DOHH2 (cell line): ENCODE data around the gene CDH22.

ENCODE experiments used
- H3F3A ChIP-seq: fragments of 200-600 bp; sonication (generic), shearing (Covaris generic); 2 replicates; pipeline ENCODE4 v1.6.0; 2016; ENCODE audit warnings: antibody characterized with exemption, mild to moderate bottlenecking; ENCODE audit not compliant: control insufficient read depth, insufficient read depth
- H3K27ac ChIP-seq: fragments of 200-600 bp; sonication (generic); 2 replicates; pipeline ENCODE4 v1.5.1; 2014; ENCODE audit warnings: low read depth, mild to moderate bottlenecking, low read length, moderate library complexity
- H3K27me3 ChIP-seq: fragments of 200-600 bp; sonication (generic); 2 replicates; pipeline ENCODE4 v1.6.1; 2014; ENCODE audit warnings: mild to moderate bottlenecking, low read length, mixed read lengths; ENCODE audit not compliant: control insufficient read depth
- H3K36me3 ChIP-seq: fragments of 200-600 bp; sonication (generic); 2 replicates; pipeline ENCODE4 v1.6.1; 2014; ENCODE audit warnings: mild to moderate bottlenecking, low read length, moderate library complexity, mixed read lengths; ENCODE audit not compliant: control insufficient read depth
- H3K4me1 ChIP-seq: fragments of 200-600 bp; sonication (generic); 2 replicates; pipeline ENCODE4 v1.6.1; 2014; ENCODE audit warnings: mild to moderate bottlenecking, low read length, mixed read lengths; ENCODE audit not compliant: control insufficient read depth
- H3K4me2 ChIP-seq: fragments of 200-600 bp; sonication (generic); 2 replicates; pipeline ENCODE4 v1.6.0; 2014; ENCODE audit warnings: mild to moderate bottlenecking, low read length, moderate library complexity
- H3K4me3 ChIP-seq: fragments of 200-600 bp; sonication (generic); 2 replicates; pipeline ENCODE4 v1.5.1; 2014; ENCODE audit warnings: mild to moderate bottlenecking, low read length, mixed read lengths
- H3K79me2 ChIP-seq: fragments of 200-600 bp; sonication (generic); 2 replicates; pipeline ENCODE4 v1.6.1; 2014; ENCODE audit warnings: mild to moderate bottlenecking, low read length, mixed read lengths; ENCODE audit not compliant: control insufficient read depth
- H3K9me2 ChIP-seq: fragments of 200-600 bp; sonication (generic); replicated peaks from 2 replicates; pipeline ENCODE4 v1.6.1; 2014; ENCODE audit warnings: mild to moderate bottlenecking, low read length, mixed read lengths; ENCODE audit not compliant: control insufficient read depth
- H3K9me3 ChIP-seq: fragments of 200-600 bp; sonication (generic); 2 replicates; pipeline ENCODE4 v1.6.1; 2014; ENCODE audit warnings: antibody characterized with exemption, low read length, mixed read lengths; ENCODE audit not compliant: control insufficient read depth, insufficient read depth
- H4K20me1 ChIP-seq: fragments of 200-600 bp; sonication (generic); 2 replicates; pipeline ENCODE4 v1.6.0; 2014; ENCODE audit warnings: low read depth, mild to moderate bottlenecking, antibody characterized with exemption, low read length, moderate library complexity; ENCODE audit not compliant: control insufficient read depth, insufficient read depth
- EZH2phosphoT487 ChIP-seq: fragments of 200-600 bp; sonication (generic); IDR thresholded peaks from 2 replicates; pipeline ENCODE4 v1.6.1; 2017; ENCODE audit warnings: borderline replicate concordance, mild to moderate bottlenecking, antibody characterized with exemption, low read length, moderate library complexity, mixed read lengths
- TF ChIP-seq, protein P1 (sequence below): fragments of 200-600 bp; sonication (generic); IDR thresholded peaks from one replicate; pipeline ENCODE4 v1.5.1; 2014; ENCODE audit warnings: antibody characterized with exemption, mild to moderate bottlenecking, low read depth, low read length; ENCODE audit not compliant: poor library complexity, severe bottlenecking

Gene CDH22

DNA sequence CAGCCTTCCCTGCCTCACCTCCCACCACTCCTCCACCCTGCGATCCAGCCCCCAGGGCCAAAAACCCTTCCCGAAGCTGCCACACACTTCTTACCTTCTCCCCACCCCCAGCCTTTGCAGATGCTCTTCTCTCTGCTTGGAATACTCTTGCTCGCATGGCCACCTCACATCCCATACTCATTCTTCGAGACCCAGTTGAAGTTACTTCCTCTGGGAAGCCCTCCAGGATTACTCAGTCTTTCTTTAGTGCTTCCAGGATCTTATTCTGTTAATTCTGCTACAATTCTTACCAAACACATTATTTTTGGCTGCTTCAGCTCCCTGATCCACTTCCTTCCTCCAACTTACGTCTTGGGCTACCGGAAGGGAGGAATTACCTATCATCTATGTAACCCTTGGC is 135.8 kb downstream of the CDH22 start:
- H3K4me2 ChIP-seq: no peak overlapping the region
- H4K20me1 ChIP-seq: no peaks in the 10 kb centered on the region
- no peak overlapping the region for H3K4me3 ChIP-seq
- H3K4me1 ChIP-seq: no peaks in the 10 kb centered on the region
- no peaks in the 10 kb centered on the region for H3K36me3 ChIP-seq
- H3F3A ChIP-seq: no peaks in the 10 kb centered on the region
- H3K9me3 ChIP-seq: no peaks in the 10 kb centered on the region
- no peak for TF ChIP-seq EZH2phosphoT487
- TF ChIP-seq, protein P1, sequence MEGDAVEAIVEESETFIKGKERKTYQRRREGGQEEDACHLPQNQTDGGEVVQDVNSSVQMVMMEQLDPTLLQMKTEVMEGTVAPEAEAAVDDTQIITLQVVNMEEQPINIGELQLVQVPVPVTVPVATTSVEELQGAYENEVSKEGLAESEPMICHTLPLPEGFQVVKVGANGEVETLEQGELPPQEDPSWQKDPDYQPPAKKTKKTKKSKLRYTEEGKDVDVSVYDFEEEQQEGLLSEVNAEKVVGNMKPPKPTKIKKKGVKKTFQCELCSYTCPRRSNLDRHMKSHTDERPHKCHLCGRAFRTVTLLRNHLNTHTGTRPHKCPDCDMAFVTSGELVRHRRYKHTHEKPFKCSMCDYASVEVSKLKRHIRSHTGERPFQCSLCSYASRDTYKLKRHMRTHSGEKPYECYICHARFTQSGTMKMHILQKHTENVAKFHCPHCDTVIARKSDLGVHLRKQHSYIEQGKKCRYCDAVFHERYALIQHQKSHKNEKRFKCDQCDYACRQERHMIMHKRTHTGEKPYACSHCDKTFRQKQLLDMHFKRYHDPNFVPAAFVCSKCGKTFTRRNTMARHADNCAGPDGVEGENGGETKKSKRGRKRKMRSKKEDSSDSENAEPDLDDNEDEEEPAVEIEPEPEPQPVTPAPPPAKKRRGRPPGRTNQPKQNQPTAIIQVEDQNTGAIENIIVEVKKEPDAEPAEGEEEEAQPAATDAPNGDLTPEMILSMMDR: no peak
- H3K9me2 ChIP-seq: no peaks in the 10 kb centered on the region
- no peaks in the 10 kb centered on the region for H3K27me3 ChIP-seq
- H3K79me2 ChIP-seq: no peaks in the 10 kb centered on the region
- no peak overlapping the region for H3K27ac ChIP-seq

DNA sequence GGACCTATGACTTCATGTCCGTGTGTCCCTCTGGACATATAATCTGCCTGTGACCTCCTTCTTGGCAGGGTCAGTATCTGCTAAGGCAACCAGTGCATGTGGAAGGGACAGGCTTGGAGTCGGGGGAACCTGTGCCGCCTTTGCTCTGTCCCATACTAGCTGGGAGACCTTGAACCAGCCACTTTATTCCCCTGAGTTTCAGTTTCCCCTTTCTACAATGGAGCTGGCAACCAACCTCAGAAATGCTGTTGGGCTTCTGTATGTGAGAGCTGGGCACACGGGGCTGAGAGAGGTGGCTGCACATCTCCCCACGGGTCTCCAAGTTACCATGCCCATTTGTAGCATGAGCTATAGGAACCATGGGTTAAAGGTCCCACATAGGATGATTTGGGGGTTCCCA is 136.4 kb downstream of the CDH22 start:
- H3K4me3 ChIP-seq: no peak overlapping the region
- H3F3A ChIP-seq: no peaks in the 10 kb centered on the region
- H3K27ac ChIP-seq: no peak overlapping the region
- H3K79me2 ChIP-seq: no peaks in the 10 kb centered on the region
- no peaks in the 10 kb centered on the region for H4K20me1 ChIP-seq
- H3K9me3 ChIP-seq: no peaks in the 10 kb centered on the region
- TF ChIP-seq, protein P1: no peak
- TF ChIP-seq EZH2phosphoT487: no peak
- no peaks in the 10 kb centered on the region for H3K27me3 ChIP-seq
- no peaks in the 10 kb centered on the region for H3K4me1 ChIP-seq
- no peaks in the 10 kb centered on the region for H3K36me3 ChIP-seq
- H3K9me2 ChIP-seq: no peaks in the 10 kb centered on the region
- H3K4me2 ChIP-seq: no peak overlapping the region

DNA sequence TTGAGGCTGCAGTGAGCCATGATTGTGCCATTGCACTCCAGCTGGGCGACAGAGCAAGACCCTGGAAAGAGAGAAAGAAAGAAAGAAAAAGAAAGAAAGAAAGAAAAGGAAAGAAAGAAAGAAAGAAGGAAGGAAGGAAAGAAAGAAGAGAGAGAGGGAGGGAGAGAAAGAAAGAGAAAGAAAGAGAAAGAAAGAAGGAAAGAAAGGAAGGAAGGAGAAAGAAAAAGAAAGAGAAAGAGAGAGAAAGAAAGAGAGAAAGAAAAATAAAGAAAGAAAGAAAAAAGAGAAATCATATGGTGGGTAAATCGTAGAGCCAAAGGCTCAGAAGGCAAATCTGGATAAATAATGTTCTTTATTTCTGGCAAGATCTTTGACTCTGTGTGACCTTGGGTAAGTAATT is 136.8 kb downstream of the CDH22 start:
- no peak overlapping the region for H3K27ac ChIP-seq
- no peaks in the 10 kb centered on the region for H3K9me2 ChIP-seq
- H3K4me2 ChIP-seq: no peak overlapping the region
- no peaks in the 10 kb centered on the region for H3K79me2 ChIP-seq
- no peak overlapping the region for H3K4me3 ChIP-seq
- H4K20me1 ChIP-seq: no peaks in the 10 kb centered on the region
- no peaks in the 10 kb centered on the region for H3K4me1 ChIP-seq
- no peak for TF ChIP-seq EZH2phosphoT487
- TF ChIP-seq, protein P1: no peak
- H3K9me3 ChIP-seq: no peaks in the 10 kb centered on the region
- H3K27me3 ChIP-seq: 0 out of 2 replicates have a peak, but pooled peaks cover 2% of the 10 kb centered on the region
- no peaks in the 10 kb centered on the region for H3F3A ChIP-seq
- no peaks in the 10 kb centered on the region for H3K36me3 ChIP-seq
